BLaER1 (cell line): ENCODE measurements around the gene CPN2.

Experiments
- H3K27ac ChIP-seq: shearing (Covaris generic); formaldehyde crosslinking; 2 replicates; pipeline ENCODE4 v1.8.1; 2022
- H3K27me3 ChIP-seq: shearing (Covaris generic); formaldehyde crosslinking; 2 replicates; pipeline ENCODE4 v1.8.1; 2022
- H3K36me3 ChIP-seq: shearing (Covaris generic); formaldehyde crosslinking; 2 replicates; pipeline ENCODE4 v1.8.1; 2022
- H3K4me1 ChIP-seq: shearing (Covaris generic); formaldehyde crosslinking; 2 replicates; pipeline ENCODE4 v1.8.1; 2022
- H3K4me2 ChIP-seq: shearing (Covaris generic); formaldehyde crosslinking; 2 replicates; pipeline ENCODE4 v1.8.1; 2022
- H3K4me3 ChIP-seq: shearing (Covaris generic); formaldehyde crosslinking; 2 replicates; pipeline ENCODE4 v1.8.1; 2022
- H3K9ac ChIP-seq: shearing (Covaris generic); formaldehyde crosslinking; 2 replicates; pipeline ENCODE4 v1.8.1; 2022
- H3K9me3 ChIP-seq: shearing (Covaris generic); formaldehyde crosslinking; 2 replicates; pipeline ENCODE4 v1.8.1; 2022
- H4K20me1 ChIP-seq: shearing (Covaris generic); formaldehyde crosslinking; 2 replicates; pipeline ENCODE4 v1.8.1; 2022
- Cebpa-rat ChIP-seq: shearing (Covaris generic); IDR thresholded peaks from 2 replicates; pipeline ENCODE4 v1.8.1; 2022

The CPN2 gene

GRCh38 chr3:194373028-194373427 is 21.9 kb upstream of the CPN2 start:
- Histone ChIP-seq H3K4me3 (no peak overlapping the region), H3K4me2 (no peak overlapping the region), H3K27ac (no peak overlapping the region), H3K9me3 (no peaks in the 10 kb centered on the region), H4K20me1 (no peaks in the 10 kb centered on the region), H3K27me3 (peaks cover 10% of the 10 kb centered on the region; the same call in 1 of the 2 replicates), H3K9ac (no peak overlapping the region), H3K36me3 (no peaks in the 10 kb centered on the region), H3K4me1 (peaks cover 54% of the 10 kb centered on the region)
- no peak for TF ChIP-seq Cebpa-rat

DNA sequence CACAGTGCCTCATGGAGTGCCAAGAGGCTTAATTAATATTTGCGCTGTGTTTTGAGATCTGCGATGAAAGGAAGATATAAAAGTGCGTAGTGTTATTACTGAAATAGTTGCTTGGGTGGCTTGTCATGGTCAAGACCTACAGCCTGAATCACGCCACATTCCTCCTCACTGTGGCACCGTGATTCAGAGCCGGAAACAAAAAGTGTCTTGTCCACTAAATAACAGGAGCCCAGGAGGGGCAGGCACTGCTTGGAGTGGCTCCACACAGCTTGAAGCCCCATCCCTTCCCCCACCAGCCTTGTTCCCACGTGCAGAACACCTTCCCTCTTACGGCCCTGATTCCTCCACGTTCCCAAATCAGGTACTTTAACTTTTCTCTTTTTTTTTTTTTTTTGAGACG is 19.6 kb upstream of the CPN2 start:
- no peaks in the 10 kb centered on the region for H3K9me3 ChIP-seq
- no peaks in the 10 kb centered on the region for H3K36me3 ChIP-seq
- no peaks in the 10 kb centered on the region for H4K20me1 ChIP-seq
- TF ChIP-seq Cebpa-rat: no peak
- H3K9ac ChIP-seq: 0 out of 2 replicates have a peak overlapping the region, but pooled peaks have one; percentile 27
- peak overlapping the region; percentile 84 for H3K4me2 ChIP-seq
- H3K27me3 ChIP-seq: peaks cover 10% of the 10 kb centered on the region; the same call in 1 of the 2 replicates
- peaks cover 69% of the 10 kb centered on the region for H3K4me1 ChIP-seq
- peak overlapping the region; percentile 91 for H3K27ac ChIP-seq
- H3K4me3 ChIP-seq: no peak overlapping the region

DNA sequence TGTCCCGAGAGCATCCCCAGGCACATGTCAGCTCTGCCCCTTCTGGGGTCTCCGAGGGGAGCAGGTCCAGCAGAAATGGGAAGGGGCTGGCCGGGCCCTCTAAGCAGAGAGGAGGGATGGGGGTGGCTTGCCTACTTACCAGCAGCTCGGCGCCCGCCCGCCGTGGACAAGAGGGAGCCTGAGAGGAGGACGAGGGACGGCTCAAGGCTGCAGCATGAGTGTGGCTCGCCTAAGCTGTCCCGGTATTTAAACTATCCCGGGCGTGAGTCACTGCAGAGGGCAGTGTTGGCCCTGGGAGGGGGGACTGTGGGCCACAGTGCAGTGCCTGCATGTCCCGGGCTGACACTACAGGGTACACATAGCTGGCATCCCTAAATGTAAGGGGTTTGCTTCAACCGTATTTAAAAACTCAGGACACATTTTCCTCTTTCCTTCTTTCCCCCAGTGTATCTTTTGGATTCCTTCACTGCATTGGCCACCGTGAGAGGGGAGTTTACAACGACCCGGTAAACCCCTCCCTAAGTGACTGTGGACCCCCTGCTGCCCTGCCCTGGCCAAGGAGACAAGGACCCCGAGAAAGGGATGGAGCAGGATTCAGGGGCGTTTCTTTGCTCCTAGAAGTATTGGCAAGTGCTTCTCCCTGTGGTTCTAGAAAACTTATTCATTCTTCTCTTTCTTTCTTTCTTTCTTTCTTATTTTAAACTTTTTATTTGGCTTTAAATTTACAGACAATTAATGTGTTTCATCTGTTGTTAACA is 18.6 kb upstream of the CPN2 start, which contains the start of gene LRRC15:
Gene LRRC15 (minus strand): TSS at position 222 of the 758 bp plus-strand sequence. CDS start 8,700 bp downstream, outside the sequence.
- peaks cover 10% of the 10 kb centered on the region; the same call in 1 of the 2 replicates for H3K27me3 ChIP-seq
- TF ChIP-seq Cebpa-rat: no peak
- H4K20me1 ChIP-seq: no peaks in the 10 kb centered on the region
- H3K9ac ChIP-seq: peak within 1 kb of the TSS; percentile 69
- peak within 1 kb of the TSS; percentile 84 for H3K4me2 ChIP-seq
- peak within 1 kb of the TSS; percentile 91 for H3K27ac ChIP-seq
- H3K4me1 ChIP-seq: peaks cover 76% of the 10 kb centered on the region
- H3K9me3 ChIP-seq: no peaks in the 10 kb centered on the region
- no peaks in the 10 kb centered on the region for H3K36me3 ChIP-seq
- H3K4me3 ChIP-seq: peak within 1 kb of the TSS; percentile 59; the same call in 1 of the 2 replicates

DNA sequence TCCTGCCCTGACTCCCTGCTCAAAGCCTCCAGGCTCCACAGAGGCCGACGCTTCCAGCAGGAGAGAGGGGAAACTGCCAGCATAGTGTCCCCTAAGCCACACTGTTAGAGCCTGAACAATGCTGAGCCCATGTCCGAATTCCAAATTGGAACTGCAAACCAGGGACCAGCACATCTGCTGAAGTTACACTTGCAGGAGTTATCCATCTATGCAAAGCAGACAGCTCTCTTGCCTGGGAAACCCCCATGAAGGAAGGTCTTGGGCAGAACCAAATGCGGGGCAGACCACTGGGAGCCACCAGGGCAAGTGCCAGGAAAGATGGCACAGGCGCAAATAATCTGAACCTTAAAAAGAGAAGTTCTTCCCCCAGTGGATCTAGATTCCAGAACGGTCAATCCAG is 17.8 kb upstream of the CPN2 start:
- TF ChIP-seq Cebpa-rat: no peak
- Histone ChIP-seq H3K9ac (peak overlapping the region; percentile 69), H3K27ac (peak overlapping the region; percentile 91), H3K27me3 (peaks cover 10% of the 10 kb centered on the region; the same call in 1 of the 2 replicates), H3K36me3 (no peaks in the 10 kb centered on the region), H4K20me1 (no peaks in the 10 kb centered on the region), H3K4me3 (peak overlapping the region; percentile 59; the same call in 1 of the 2 replicates), H3K4me1 (peaks cover 78% of the 10 kb centered on the region), H3K9me3 (no peaks in the 10 kb centered on the region), H3K4me2 (peak overlapping the region; percentile 84)

DNA sequence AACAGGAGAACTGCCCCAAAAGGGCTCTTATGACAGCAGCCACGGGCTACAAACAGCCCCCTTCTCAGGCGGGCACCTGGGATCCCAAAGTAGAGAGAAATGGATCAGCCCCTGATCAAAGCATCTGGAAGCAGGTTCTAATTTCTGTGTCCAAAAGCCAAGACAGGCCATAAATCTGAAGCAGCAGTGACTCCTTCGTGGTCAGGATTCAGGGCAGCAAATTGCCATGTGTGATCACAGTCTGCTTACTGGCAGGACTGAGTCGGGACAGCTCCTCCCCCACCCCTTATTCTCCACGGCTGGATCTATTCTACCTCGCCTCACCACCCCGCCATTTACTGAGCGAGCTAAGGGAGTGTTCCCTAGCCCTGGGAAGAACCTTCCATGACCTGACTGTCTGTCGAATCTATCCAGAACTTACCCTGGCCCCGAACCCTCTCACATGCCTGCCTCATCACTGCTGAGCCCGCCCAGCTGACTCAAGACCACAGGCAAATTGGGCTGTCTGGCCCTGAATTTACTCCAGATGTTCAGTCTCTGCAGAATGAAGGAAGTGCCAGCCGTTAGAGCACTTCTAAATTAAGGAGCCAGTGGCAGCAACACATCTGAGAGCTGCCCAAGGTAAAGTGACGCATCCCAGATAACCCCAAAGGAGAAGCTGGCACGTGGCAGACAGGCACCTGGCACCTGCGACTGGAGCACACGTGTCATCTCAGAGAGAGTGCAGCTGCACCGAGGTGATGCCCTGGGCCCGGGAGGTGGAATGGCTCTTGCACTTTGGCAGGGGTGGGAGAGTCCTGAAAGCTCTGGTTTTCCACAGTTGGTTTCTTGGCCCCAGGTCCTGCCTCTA is 17.1 kb upstream of the CPN2 start:
- peak overlapping the region; percentile 72 for H3K9ac ChIP-seq
- peak overlapping the region; percentile 59; the same call in 1 of the 2 replicates for H3K4me3 ChIP-seq
- H3K4me1 ChIP-seq: peaks cover 83% of the 10 kb centered on the region
- TF ChIP-seq Cebpa-rat: no peak
- peak overlapping the region; percentile 91 for H3K27ac ChIP-seq
- no peaks in the 10 kb centered on the region for H3K36me3 ChIP-seq
- H4K20me1 ChIP-seq: no peaks in the 10 kb centered on the region
- peaks cover 10% of the 10 kb centered on the region; the same call in 1 of the 2 replicates for H3K27me3 ChIP-seq
- peak overlapping the region; percentile 84 for H3K4me2 ChIP-seq
- H3K9me3 ChIP-seq: no peaks in the 10 kb centered on the region

DNA sequence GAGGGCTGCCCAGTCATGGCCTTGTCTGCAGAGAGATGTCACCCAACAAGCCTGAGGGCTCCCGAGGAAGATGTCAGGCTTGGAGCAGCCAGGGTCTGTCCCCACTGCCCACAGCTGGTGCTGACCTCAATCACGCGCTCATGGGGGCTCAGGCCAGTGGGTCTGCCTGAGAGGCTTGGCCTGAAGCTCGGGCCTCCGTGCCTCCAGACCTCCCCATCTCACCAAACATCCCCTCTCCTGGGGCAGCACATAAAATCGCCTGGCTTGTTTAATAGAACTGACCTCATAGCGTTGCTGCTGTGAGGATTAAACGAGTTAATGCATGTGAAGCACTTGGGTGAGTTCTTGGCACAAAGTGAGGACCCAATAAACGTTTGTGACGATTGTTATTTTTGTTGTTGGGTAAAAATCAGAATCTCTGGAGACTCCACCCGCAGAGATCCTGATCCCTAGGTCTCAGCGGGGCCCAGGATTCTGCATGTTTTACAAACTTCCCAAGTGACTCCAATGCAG is 14.9 kb upstream of the CPN2 start:
- H3K27ac ChIP-seq: peak overlapping the region; percentile 91
- peak overlapping the region; percentile 84 for H3K4me2 ChIP-seq
- H3K9ac ChIP-seq: 0 out of 2 replicates have a peak overlapping the region, but pooled peaks have one; percentile 45

DNA sequence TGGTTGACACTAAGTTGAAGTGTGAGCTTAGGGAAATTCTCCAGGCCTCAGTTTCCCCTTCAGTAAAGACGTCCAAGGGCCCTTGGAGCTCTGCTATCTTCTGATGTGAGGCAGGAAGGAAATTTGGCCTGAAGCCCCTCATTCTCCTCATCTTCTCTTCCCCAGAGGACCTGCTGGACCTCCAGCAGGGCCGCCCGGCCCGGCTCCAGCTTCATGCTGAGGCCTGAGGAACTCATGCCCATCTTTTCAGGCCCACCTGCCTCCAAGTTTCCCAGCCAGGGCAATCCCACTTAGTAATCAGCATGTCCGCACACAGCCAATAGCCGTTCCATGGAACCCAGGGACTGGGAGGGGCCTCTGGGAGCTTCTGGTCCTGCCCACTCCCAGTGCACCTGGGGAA is 14.4 kb upstream of the CPN2 start:
- H3K27me3 ChIP-seq: peaks cover 10% of the 10 kb centered on the region; the same call in 1 of the 2 replicates
- H3K27ac ChIP-seq: peak overlapping the region; percentile 91
- H3K36me3 ChIP-seq: peaks cover 3% of the 10 kb centered on the region; the same call in 1 of the 2 replicates
- peak overlapping the region; percentile 45; the same call in 1 of the 2 replicates for H3K9ac ChIP-seq
- TF ChIP-seq Cebpa-rat: no peak
- no peaks in the 10 kb centered on the region for H4K20me1 ChIP-seq
- peak overlapping the region; percentile 84 for H3K4me2 ChIP-seq
- H3K4me1 ChIP-seq: peaks cover 99% of the 10 kb centered on the region
- peaks cover 5% of the 10 kb centered on the region for H3K9me3 ChIP-seq
- H3K4me3 ChIP-seq: no peak overlapping the region; the same call in 1 of the 2 replicates

More for the DNA sequence above, 14.9 kb upstream of the CPN2 start:
- H3K4me1 ChIP-seq: peaks cover 99% of the 10 kb centered on the region
- TF ChIP-seq Cebpa-rat: no peak
- H3K27me3 ChIP-seq: peaks cover 10% of the 10 kb centered on the region; the same call in 1 of the 2 replicates
- no peaks in the 10 kb centered on the region; the same call in 1 of the 2 replicates for H3K9me3 ChIP-seq
- no peaks in the 10 kb centered on the region; the same call in 1 of the 2 replicates for H3K36me3 ChIP-seq
- no peak overlapping the region; the same call in 1 of the 2 replicates for H3K4me3 ChIP-seq
- no peaks in the 10 kb centered on the region for H4K20me1 ChIP-seq

DNA sequence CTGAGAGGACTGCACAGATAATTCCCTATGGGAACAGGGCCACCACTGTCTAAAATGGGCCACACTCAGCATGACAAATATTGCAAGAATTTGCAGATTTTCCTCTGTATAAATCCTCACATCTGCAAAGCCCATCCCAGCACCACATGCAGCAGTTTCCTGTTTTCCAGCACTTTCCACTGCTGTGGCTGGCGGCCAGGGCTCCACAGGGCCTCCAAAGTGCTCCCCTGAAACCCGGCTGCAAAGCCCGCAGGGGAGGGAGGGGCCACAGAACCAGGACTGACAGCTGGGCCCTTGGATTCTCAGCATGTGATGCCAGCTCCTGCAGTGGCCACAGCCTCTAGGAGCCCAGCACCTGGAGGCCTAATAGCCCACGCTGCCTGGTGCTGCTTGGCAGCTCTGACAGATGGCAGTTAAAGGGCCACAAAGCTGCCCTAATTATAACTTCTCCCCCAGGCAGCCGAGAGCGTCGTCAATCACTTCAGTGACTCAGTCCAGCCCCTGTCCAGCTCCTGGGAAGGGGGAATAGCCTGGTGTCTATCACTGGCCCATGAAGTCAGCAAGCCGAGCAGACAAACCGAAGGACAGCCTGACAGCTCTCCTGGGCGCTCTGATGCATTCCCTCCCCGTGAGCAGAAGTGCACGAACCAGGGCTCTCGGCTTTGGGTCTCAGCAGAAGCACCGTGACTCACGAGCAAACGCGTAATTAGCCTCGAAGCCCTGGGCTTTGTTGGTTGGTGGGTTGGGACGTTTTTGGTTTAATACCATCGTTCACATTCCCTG is 13.7 kb upstream of the CPN2 start:
- no peak for TF ChIP-seq Cebpa-rat
- Histone ChIP-seq H3K4me3 (no peak overlapping the region), H3K27ac (peak overlapping the region; percentile 91), H3K4me1 (peaks cover 99% of the 10 kb centered on the region), H4K20me1 (no peaks in the 10 kb centered on the region), H3K9ac (peak overlapping the region; percentile 45; the same call in 1 of the 2 replicates), H3K36me3 (peaks cover 10% of the 10 kb centered on the region; the same call in 1 of the 2 replicates), H3K4me2 (peak overlapping the region; percentile 84), H3K9me3 (peaks cover 12% of the 10 kb centered on the region), H3K27me3 (peaks cover 9% of the 10 kb centered on the region; the same call in 1 of the 2 replicates)
